ENCODE results near the gene SERPINB5. TPM values are rescaled to one million over a fixed set of nuclear protein-coding genes. Genes with fewer than 3 reads are reported as not detected.

Gene SERPINB5
- total RNA-seq, 1 donor from 2014 or later, result 25.3 TPM

- no peak for DNase-seq
These were observed 52.2 kb downstream of the SERPINB5 start for GRCh38 chr18:63528863-63529492.

- no peak for DNase-seq
These were observed 55.7 kb downstream of the SERPINB5 start for GRCh38 chr18:63532471-63532870.

- DNase-seq, result no peak
These were observed 57.9 kb downstream of the SERPINB5 start for GRCh38 chr18:63534615-63535014.

- no peak for DNase-seq
These were observed 63.2 kb downstream of the SERPINB5 start for GRCh38 chr18:63539904-63540510.

- no peak for DNase-seq
These were observed 65.3 kb downstream of the SERPINB5 start, which contains the start of gene SERPINB12 for GRCh38 chr18:63542069-63542468. SERPINB12 (plus strand) TSS chr18:63542369; CDS start chr18:63556160, 13,791 bp downstream.

- no peak for DNase-seq
These were observed 67.3 kb downstream of the SERPINB5 start for GRCh38 chr18:63544017-63544416.

GRCh38 chr18:63545000-63545399 lies 68.2 kb downstream of the SERPINB5 start:
- no peak for DNase-seq

GRCh38 chr18:63550068-63550467 lies 73.3 kb downstream of the SERPINB5 start:
- DNase-seq, result no peak

- no peak for DNase-seq
These were observed 75.0 kb downstream of the SERPINB5 start for GRCh38 chr18:63551769-63552168.

GRCh38 chr18:63552581-63552980 lies 75.8 kb downstream of the SERPINB5 start:
- DNase-seq, result no peak

- peak; percentile 65 for DNase-seq
These were observed 76.3 kb downstream of the SERPINB5 start for GRCh38 chr18:63553081-63553480.

Other genes starting within 250 kb of the SERPINB5 start
- gene BCL2, start 157.2 kb upstream of the SERPINB5 start, total RNA-seq, result 47.3 TPM
- 34.0 TPM for gene KDSR, start 109.8 kb upstream of the SERPINB5 start, total RNA-seq
- 33.7 TPM for gene VPS4B, start 54.5 kb upstream of the SERPINB5 start, total RNA-seq
- gene SERPINB12, start 65.4 kb downstream of the SERPINB5 start, total RNA-seq, result 2.6 TPM
- 17.5 TPM for gene SERPINB13, start 110.4 kb downstream of the SERPINB5 start, total RNA-seq
- gene SERPINB4, start 167.3 kb downstream of the SERPINB5 start, total RNA-seq, result not detected
- gene SERPINB3, start 184.9 kb downstream of the SERPINB5 start, total RNA-seq, result 1.3 TPM
- gene SERPINB11, start 226.0 kb downstream of the SERPINB5 start, total RNA-seq, result 1.0 TPM

Measured in tongue (tissue), 2 donors.